IPS-20b (cell line): ENCODE measurements around the gene AMIGO3.
"Not testable (repeated sequence)": the region's sequence is repeated elsewhere in the genome, so short reads cannot be mapped to it uniquely, and the experiment has no call there.

Experiments used
- H3K27ac ChIP-seq: one replicate; pipeline ENCODE4 v1.5.1; 2013; ENCODE audit warnings: low read length
- H3K27me3 ChIP-seq: 2 replicates; pipeline ENCODE4 v1.6.1; 2013; ENCODE audit warnings: mild to moderate bottlenecking, low read length, inconsistent platforms; ENCODE audit not compliant: insufficient read depth
- H3K36me3 ChIP-seq: 2 replicates; pipeline ENCODE4 v1.6.1; 2013; ENCODE audit warnings: low read depth, mild to moderate bottlenecking, inconsistent platforms, low read length, moderate library complexity; ENCODE audit not compliant: insufficient read depth
- H3K4me1 ChIP-seq: 2 replicates; pipeline ENCODE4 v1.6.1; 2013; ENCODE audit warnings: mild to moderate bottlenecking, control low read depth, inconsistent platforms, low read length, moderate library complexity; ENCODE audit not compliant: insufficient read depth
- H3K4me3 ChIP-seq: 2 replicates; pipeline ENCODE4 v1.5.1; 2013; ENCODE audit warnings: mild to moderate bottlenecking, low read length, inconsistent platforms
- H3K9ac ChIP-seq: 2 replicates; pipeline ENCODE4 v1.6.1; 2013; ENCODE audit warnings: low read depth, mild to moderate bottlenecking, inconsistent platforms, low read length, moderate library complexity
- H3K9me3 ChIP-seq: 2 replicates; pipeline ENCODE4 v1.6.1; 2013; ENCODE audit warnings: mild to moderate bottlenecking, low read depth, low read length, inconsistent platforms; ENCODE audit not compliant: insufficient read depth

The AMIGO3 gene

DNA sequence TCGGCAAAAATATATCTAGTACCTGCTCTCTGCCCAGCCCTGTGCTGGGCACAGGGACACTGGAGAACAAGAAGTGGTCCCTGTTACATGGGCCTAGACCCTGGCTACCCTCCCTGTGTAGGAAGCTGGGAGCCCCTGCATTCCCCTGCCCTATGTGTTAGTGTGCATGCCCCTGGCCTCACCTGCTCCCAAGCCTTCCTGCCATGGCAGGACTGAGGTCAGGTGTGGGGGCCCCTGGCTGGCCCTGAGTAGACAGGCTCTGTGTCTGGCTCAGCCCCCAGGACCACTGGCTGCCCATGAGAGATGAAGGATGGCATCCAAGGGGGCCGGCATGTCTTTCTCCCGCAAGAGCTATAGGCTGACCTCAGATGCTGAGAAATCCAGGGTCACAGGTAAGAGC, 28.6 kb downstream of the AMIGO3 start:
- not testable (repeated sequence) for H3K4me3 ChIP-seq, H3K27ac ChIP-seq, H3K9ac ChIP-seq, H3K4me1 ChIP-seq, H3K36me3 ChIP-seq, H3K9me3 ChIP-seq, H3K27me3 ChIP-seq

GRCh38 chr3:49689908-49690624, 29.4 kb downstream of the AMIGO3 start:
- H3K36me3 ChIP-seq, H3K9me3 ChIP-seq, H3K27ac ChIP-seq, H3K4me1 ChIP-seq, H3K27me3 ChIP-seq: not testable (repeated sequence)
- Histone ChIP-seq H3K9ac (peak overlapping the region; percentile 88; the same call in 1 of the 2 replicates), H3K4me3 (peak overlapping the region; percentile 89)

DNA sequence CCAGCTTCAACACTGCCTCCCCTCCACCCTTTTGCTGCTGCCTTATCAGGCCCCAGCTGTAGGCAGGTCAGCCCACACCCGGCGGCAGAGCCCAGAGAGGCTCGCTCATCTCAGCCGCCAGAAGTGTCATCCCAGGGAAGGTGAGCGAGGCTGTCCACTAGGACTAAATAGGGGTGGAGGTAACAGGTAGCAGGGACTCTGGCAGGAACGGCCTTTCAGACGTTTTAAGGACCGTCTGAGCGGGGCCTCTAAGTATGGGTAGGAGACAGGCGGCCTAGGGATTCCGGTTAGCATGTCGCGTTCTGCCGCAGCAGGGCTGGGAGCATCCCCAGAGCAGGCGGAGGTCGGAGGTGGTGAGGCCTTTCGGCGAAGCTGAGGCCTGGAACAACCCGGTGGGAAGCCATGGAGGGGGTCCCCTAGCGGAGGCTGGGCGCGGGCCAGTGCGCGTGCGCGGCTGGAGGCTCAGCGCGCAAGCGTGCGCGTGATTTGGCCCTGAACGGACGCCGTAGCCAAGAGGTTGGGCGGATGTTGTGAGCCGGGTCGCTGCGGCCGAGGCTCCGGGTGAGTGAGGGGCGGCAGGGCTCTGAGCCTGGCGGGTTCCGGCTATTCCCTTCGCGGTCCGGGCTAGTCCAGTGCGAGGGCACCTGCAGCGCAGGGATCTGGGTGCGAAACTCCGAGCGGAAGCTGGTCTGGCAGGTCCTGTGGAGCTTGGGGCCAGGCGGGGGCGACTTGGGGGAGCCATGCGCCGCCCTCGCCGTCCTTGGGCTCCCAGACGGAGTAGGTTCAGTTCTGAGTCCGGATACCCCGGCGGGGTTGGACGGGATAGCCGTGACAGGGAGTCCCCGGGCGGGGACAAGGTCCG, 30.2 kb downstream of the AMIGO3 start, which contains the start of the genes MST1 and RNF123:
MST1 (minus strand) TSS at position 429 of the 862 bp plus-strand sequence. CDS start 783 bp downstream, outside the sequence.
RNF123 (plus strand) TSS at position 512 of the 862 bp plus-strand sequence. CDS start 1,609 bp downstream, outside the sequence.
- Histone ChIP-seq H3K27ac (no peak within 1 kb of the TSS), H3K36me3 (0 out of 2 replicates have a peak, but pooled peaks cover 5% of the 10 kb centered on the region), H3K4me3 (peak within 1 kb of the TSS; percentile 89), H3K27me3 (no peaks in the 10 kb centered on the region), H3K9me3 (no peaks in the 10 kb centered on the region), H3K9ac (peak within 1 kb of the TSS; percentile 88), H3K4me1 (no peaks in the 10 kb centered on the region)

DNA sequence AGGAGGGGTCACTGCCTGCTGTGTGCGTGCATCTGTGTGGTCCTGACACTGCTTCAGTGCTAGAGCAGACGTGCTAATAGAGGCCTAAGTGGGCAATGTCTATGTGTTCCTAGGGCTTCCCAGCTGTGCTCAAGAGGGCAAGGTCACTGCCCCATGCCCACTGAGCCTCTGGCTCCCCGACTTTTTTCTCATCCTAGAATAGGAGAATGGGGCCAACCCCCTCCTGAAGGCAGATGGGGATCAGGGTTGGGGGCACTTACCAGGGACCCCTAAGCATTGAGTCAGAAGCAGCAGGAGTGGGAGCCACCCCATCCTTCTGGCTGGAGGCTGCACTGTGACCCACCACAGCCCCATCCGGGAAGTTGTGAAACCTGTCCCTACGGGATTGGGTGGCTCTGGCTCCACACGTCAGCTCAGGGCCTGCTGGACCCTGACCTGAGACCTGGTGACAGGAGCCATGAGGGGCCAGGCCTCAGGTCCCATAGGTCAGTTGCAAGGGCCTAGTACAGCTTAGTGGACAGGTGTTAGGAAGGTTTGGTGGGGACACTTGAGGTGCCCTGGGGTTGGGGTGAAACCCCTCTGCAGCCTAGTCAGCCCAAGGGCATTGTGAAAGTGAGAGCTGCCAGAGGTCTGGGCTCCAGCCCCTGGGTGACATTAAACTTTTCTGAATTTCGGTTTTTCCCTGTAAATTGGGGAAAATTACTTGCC, 31.0 kb downstream of the AMIGO3 start:
- H3K27ac ChIP-seq, H3K27me3 ChIP-seq, H3K4me1 ChIP-seq, H3K9me3 ChIP-seq: not testable (repeated sequence)
- H3K4me3 ChIP-seq: peak overlapping the region; percentile 89
- H3K9ac ChIP-seq: peak overlapping the region; percentile 88; the same call in 1 of the 2 replicates
- H3K36me3 ChIP-seq: peaks cover 10% of the 10 kb centered on the region

DNA sequence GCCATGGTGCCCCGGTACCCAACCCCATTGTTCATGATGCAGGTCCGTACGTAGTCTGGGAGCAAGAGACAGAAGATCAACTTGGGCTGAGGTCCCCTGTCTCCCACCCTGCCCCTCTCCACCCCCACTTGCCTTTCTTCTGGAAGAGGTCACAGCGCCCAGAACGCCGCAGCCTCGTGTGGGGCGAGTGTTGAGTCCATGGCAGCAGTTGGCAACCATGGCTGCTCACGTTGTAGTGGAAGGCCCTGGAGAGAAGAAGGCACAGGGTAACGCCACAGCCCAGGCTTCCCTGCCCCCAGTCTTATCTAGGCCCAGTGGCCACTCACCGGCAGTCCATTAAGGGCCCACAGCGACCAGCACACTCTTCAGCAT, 32.1 kb downstream of the AMIGO3 start:
- Histone ChIP-seq H3K36me3 (peaks cover 21% of the 10 kb centered on the region), H3K4me3 (peak overlapping the region; percentile 74)
- H3K27ac ChIP-seq: not testable (repeated sequence)

DNA sequence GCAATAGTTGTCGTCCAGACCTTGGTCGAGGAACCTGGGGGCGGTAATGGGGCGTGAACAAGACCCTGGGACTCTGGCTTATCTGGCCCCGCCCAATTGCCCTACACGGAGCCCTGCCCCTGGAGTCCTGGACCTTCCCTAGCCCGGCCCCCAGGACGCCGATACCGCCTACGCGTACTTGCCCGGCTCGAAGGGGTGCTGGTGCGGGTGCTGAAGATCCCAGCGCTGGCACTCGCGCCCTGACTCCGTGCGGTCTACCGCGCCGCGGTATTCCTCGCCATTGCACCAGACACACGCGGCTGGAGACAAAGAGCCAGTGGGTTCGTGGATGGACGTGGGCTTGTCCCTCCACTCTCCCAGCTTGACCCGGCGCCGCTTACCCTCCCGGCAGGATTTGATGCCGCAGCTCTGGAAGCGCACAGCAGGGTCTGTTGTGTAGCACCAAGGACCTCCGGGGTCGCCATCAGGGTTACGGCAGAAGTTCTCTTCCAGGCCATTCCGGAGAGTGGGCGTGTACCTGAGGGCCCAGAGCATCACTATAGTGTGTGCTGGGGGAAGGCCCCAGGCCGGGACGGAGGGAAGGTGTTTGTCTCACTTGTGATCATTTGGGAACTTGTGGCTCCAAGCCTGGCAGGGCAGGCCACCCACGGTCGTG, 32.6 kb downstream of the AMIGO3 start:
- H3K27ac ChIP-seq, H3K27me3 ChIP-seq, H3K4me1 ChIP-seq, H3K9me3 ChIP-seq: not testable (repeated sequence)
- Histone ChIP-seq H3K36me3 (peaks cover 26% of the 10 kb centered on the region), H3K9ac (peak overlapping the region; percentile 79; the same call in 1 of the 2 replicates), H3K4me3 (peak overlapping the region; percentile 74)

More for the DNA sequence above, 32.1 kb downstream of the AMIGO3 start:
- not testable (repeated sequence) for H3K9me3 ChIP-seq, H3K27me3 ChIP-seq, H3K4me1 ChIP-seq
- H3K9ac ChIP-seq: peak overlapping the region; percentile 79; the same call in 1 of the 2 replicates

DNA sequence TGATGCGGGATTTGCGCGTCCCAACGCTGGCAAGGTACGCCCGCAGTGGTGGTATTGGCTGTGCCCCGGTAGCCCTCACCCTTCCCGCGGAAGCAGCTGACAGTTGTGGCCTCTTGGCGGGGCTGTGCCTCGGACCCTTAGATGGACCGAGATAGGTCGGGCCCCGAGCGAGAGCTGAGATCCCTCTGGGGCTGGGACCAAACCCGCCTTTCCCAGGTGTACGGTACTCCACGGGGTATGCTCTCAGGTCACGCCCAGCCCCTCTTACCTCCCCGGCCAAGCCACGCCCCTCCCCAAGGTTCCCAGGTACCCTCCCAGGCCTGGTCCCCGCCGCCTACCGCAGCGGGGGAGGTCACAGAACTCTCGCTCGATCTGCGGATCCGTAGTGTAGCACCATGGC, 33.1 kb downstream of the AMIGO3 start:
- not testable (repeated sequence) for H3K27me3 ChIP-seq, H3K4me1 ChIP-seq, H3K27ac ChIP-seq, H3K9me3 ChIP-seq
- Histone ChIP-seq H3K9ac (peak overlapping the region; percentile 79; the same call in 1 of the 2 replicates), H3K36me3 (peaks cover 32% of the 10 kb centered on the region), H3K4me3 (peak overlapping the region; percentile 74)

- H3K9me3 ChIP-seq, H3K4me1 ChIP-seq, H3K9ac ChIP-seq, H3K4me3 ChIP-seq, H3K27me3 ChIP-seq, H3K27ac ChIP-seq: not testable (repeated sequence)
- peaks cover 37% of the 10 kb centered on the region for H3K36me3 ChIP-seq
These were observed 33.6 kb downstream of the AMIGO3 start for GRCh38 chr3:49685846-49686245.

DNA sequence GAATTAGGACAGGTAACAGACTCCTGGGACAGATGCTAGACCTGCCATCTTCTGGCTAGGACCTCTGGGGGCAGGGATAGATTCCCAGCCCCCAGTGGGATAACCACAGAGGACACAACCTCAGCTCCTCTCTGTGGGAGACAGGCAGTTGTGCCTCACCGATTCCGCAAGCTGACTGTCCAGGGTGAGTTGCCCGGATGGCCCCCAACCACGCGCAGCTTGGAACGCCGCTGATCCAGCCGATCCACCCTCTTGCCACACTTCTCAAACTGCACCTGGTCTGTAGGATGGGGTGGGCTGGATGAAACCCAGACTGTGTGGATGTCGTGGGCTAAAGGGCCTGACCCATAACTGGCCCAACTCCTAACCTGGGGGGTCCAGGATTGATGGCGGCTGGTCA, 34.4 kb downstream of the AMIGO3 start:
- not testable (repeated sequence) for H3K4me1 ChIP-seq, H3K27me3 ChIP-seq, H3K27ac ChIP-seq, H3K9ac ChIP-seq, H3K4me3 ChIP-seq, H3K9me3 ChIP-seq
- H3K36me3 ChIP-seq: peaks cover 44% of the 10 kb centered on the region

DNA sequence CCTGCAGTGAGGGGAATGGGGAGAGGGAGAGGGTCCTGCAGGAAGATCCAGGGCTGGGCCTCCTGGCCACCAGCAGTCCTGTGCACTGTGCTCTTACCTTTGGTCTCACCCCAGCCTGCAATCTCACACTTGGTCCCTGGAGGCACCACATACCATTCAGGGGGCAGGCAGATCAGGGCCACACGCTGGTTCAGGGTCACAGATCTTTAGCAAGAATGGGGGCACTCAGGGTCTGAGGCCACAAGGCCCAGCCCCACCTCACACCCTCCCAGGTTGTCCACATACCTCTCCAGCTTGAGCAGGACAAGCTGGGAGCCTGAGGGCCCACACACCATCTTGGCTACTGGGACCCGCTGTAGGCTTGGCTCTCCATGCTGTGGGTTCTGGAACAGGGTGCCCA, 35.0 kb downstream of the AMIGO3 start:
- H3K9ac ChIP-seq, H3K9me3 ChIP-seq, H3K4me1 ChIP-seq, H3K4me3 ChIP-seq, H3K27ac ChIP-seq, H3K27me3 ChIP-seq: not testable (repeated sequence)
- H3K36me3 ChIP-seq: peaks cover 51% of the 10 kb centered on the region

DNA sequence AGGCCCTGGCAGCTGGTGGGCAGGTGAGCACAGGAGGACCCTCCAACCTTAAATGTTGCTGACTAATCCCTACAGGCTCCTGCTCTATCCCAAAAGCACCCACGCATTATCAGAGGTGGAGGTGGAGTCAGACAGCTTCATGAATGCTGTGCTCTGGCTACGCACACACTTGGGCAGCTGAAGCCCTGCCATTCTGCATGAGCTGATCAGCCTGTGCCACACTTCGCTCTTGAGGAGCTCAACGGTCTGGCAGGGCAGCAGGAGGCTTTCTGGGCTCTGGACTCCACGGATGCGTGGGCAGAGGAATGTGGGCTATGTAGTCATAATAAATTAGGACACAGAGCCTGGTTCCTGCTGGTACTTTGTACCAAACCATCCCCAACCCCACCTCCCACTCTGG, 36.3 kb downstream of the AMIGO3 start:
- H3K9me3 ChIP-seq: no peaks in the 10 kb centered on the region
- H3K27me3 ChIP-seq: no peaks in the 10 kb centered on the region
- H3K36me3 ChIP-seq: peaks cover 64% of the 10 kb centered on the region
- H3K4me1 ChIP-seq: no peaks in the 10 kb centered on the region
- H3K9ac ChIP-seq: no peak overlapping the region
- no peak overlapping the region for H3K27ac ChIP-seq
- H3K4me3 ChIP-seq: no peak overlapping the region
